Lower lobe of right lung (tissue), 2 donors: ENCODE results near the gene FSTL3. TPM values are rescaled to one million over a fixed set of nuclear protein-coding genes. Genes with fewer than 3 reads are reported as not detected.

Experiments
- ATAC-seq, 2 donors: fragments of 200-7000 bp; cut with Tn5 transposase; one replicate each; pipeline ENCODE4 v1.9.1; 2020 to 2022; ENCODE audit warnings: mild to moderate bottlenecking in 2 of 2, moderate library complexity in 2 of 2
- DNase-seq: peaks from one replicate; pipeline ENCODE4 v3.0.0-alpha.2; 2020
- H3K27ac ChIP-seq: fragments of 200-600 bp; one replicate; pipeline ENCODE4 v1.8.0; 2022
- H3K27me3 ChIP-seq: fragments of 200-600 bp; one replicate; pipeline ENCODE4 v1.8.0; 2022; ENCODE audit warnings: low read depth
- H3K36me3 ChIP-seq: fragments of 200-600 bp; one replicate; pipeline ENCODE4 v1.8.0; 2022; ENCODE audit warnings: mild to moderate bottlenecking
- H3K4me1 ChIP-seq: fragments of 200-600 bp; one replicate; pipeline ENCODE4 v1.8.0; 2022
- H3K4me3 ChIP-seq: fragments of 200-600 bp; one replicate; pipeline ENCODE4 v1.8.0; 2022; ENCODE audit warnings: mild to moderate bottlenecking
- H3K9me3 ChIP-seq: fragments of 200-600 bp; one replicate; pipeline ENCODE4 v1.8.0; 2022
- intact Hi-C: fragments of 100-400 bp; cut with DNase I; formaldehyde crosslinking; loops from one replicate; pipeline ENCODE4 v1.11.0; 2022
- total RNA-seq: library from RNA; stranded (reverse); fragmentation: NEBNext Ultra II Directional; extraction: Animal tissue kit (Norgen Biotek cat#: 25700); gene quantifications from one replicate; pipeline ENCODE4 v1.2.1, GENCODE V29; 2021
- TF ChIP-seq, protein P1 (sequence below): fragments of 200-600 bp; IDR thresholded peaks from one replicate; pipeline ENCODE4 v1.8.0; 2022; ENCODE audit warnings: antibody characterized with exemption, mild to moderate bottlenecking
- donor health status: DM: no; HTN: yes; CAD: no; lungs with severe emphysema.

FSTL3 gene
- total RNA-seq, 1 donor from 2014 or later = 48.0 TPM

DNA sequence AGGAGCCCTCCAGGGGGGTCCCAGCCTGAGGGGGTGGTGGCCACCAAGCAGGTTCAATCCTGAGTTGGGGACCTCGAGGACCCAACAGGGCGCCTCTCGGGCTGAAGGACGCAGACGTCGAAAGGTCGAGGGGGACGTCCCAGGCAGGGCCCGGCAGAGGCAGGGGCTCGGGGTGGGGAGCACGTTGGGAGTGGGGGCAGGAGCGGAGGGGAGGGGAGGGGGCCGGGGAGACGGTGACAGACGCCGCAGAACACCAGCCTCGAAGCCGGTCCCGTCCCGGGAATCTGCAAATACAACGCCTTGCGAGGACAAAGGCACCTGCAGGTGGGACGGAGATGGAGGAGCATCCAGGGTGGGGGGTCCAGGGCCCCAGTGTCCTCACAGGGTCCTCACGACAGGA, 32.5 kb upstream of the FSTL3 start:
- ATAC-seq (no peak), DNase-seq (no peak)
- Histone ChIP-seq H3K4me1 (peaks cover 11% of the 10 kb centered on the region), H3K27me3 (no peaks in the 10 kb centered on the region), H3K9me3 (no peaks in the 10 kb centered on the region), H3K27ac (no peak overlapping the region), H3K4me3 (no peak overlapping the region), H3K36me3 (peaks cover 39% of the 10 kb centered on the region)
- TF ChIP-seq, protein P1, sequence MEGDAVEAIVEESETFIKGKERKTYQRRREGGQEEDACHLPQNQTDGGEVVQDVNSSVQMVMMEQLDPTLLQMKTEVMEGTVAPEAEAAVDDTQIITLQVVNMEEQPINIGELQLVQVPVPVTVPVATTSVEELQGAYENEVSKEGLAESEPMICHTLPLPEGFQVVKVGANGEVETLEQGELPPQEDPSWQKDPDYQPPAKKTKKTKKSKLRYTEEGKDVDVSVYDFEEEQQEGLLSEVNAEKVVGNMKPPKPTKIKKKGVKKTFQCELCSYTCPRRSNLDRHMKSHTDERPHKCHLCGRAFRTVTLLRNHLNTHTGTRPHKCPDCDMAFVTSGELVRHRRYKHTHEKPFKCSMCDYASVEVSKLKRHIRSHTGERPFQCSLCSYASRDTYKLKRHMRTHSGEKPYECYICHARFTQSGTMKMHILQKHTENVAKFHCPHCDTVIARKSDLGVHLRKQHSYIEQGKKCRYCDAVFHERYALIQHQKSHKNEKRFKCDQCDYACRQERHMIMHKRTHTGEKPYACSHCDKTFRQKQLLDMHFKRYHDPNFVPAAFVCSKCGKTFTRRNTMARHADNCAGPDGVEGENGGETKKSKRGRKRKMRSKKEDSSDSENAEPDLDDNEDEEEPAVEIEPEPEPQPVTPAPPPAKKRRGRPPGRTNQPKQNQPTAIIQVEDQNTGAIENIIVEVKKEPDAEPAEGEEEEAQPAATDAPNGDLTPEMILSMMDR = no peak
- intact Hi-C loops = no loop called here

- Histone ChIP-seq H3K4me3 (no peak overlapping the region), H3K27me3 (no peaks in the 10 kb centered on the region), H3K4me1 (peaks cover 5% of the 10 kb centered on the region), H3K36me3 (peaks cover 45% of the 10 kb centered on the region), H3K9me3 (no peaks in the 10 kb centered on the region), H3K27ac (no peak overlapping the region)
- TF ChIP-seq, protein P1 = no peak
- intact Hi-C loops = no loop called here
- no peak for DNase-seq
- no peak for ATAC-seq
These were observed 31.8 kb upstream of the FSTL3 start for GRCh38 chr19:644363-644762.

GRCh38 chr19:644789-645188, 31.4 kb upstream of the FSTL3 start:
- H3K27me3 ChIP-seq = no peaks in the 10 kb centered on the region
- TF ChIP-seq, protein P1 = no peak
- H3K36me3 ChIP-seq = peaks cover 49% of the 10 kb centered on the region
- no peak overlapping the region for H3K27ac ChIP-seq
- H3K9me3 ChIP-seq = no peaks in the 10 kb centered on the region
- no peak for DNase-seq
- ATAC-seq = no peak
- H3K4me1 ChIP-seq = peaks cover 5% of the 10 kb centered on the region
- intact Hi-C loops = no loop called here
- H3K4me3 ChIP-seq = no peak overlapping the region

DNA sequence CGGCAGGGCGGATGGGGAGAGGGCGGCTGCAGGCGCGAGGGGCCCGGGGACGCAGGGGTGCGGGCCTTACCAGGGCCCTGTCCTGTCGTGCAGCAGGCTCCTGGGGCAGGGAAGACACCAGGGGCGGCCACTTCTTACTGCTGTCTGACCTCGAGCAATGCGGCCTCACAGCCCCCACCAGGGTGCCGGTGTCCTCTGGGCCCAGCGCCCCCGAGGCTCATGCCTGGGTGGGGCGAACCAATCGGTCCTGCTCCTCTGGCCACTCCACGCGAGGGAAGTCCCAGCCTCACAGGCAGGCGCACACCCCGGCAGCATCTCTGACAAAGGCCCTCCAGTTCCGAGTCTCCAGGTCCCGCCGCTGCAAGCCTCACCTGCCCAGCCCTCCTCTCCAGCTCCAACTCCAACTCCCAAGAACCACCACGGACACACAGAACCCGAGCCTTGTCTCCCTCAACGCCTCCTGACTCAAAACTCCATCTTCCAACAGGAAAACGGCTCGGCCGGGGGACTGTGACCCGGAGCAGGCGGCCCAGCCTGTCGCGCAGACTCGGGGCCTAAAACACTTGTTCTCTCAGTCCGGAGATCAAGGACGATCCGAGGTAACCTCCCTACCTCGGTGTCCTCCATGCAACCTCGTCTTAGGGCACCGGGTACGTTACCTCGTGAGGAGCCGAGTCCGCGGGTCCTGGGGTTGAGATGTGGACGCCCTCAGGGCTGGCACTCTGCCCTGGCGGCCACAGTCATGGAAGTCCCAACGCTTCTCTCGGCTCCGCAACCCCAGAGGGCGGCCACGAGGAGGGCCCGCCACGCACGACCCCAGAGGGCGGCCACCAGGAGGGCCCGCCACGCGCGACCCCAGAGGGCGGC, 30.0 kb upstream of the FSTL3 start:
- TF ChIP-seq, protein P1 = no peak
- no peak for ATAC-seq
- Histone ChIP-seq H3K4me1 (no peaks in the 10 kb centered on the region), H3K27me3 (no peaks in the 10 kb centered on the region), H3K9me3 (no peaks in the 10 kb centered on the region), H3K27ac (no peak overlapping the region), H3K4me3 (no peak overlapping the region), H3K36me3 (peaks cover 63% of the 10 kb centered on the region)
- DNase-seq = no peak
- intact Hi-C loops = no loop called here

GRCh38 chr19:646779-647565, 29.2 kb upstream of the FSTL3 start:
- intact Hi-C loops = no loop called here
- no peak overlapping the region for H3K27ac ChIP-seq
- H3K4me3 ChIP-seq = no peak overlapping the region
- peaks cover 71% of the 10 kb centered on the region for H3K36me3 ChIP-seq
- no peaks in the 10 kb centered on the region for H3K4me1 ChIP-seq
- H3K9me3 ChIP-seq = no peaks in the 10 kb centered on the region
- TF ChIP-seq, protein P1 = no peak
- no peak for ATAC-seq
- H3K27me3 ChIP-seq = no peaks in the 10 kb centered on the region
- no peak for DNase-seq
